ENCODE measurements around the gene MUC16.
"Not testable (repeated sequence)": the region's sequence is repeated elsewhere in the genome, so short reads cannot be mapped to it uniquely, and the experiment has no call there.

Gene MUC16
- total RNA-seq = 0.28 to 0.48 reads per million in 2 donors

DNA sequence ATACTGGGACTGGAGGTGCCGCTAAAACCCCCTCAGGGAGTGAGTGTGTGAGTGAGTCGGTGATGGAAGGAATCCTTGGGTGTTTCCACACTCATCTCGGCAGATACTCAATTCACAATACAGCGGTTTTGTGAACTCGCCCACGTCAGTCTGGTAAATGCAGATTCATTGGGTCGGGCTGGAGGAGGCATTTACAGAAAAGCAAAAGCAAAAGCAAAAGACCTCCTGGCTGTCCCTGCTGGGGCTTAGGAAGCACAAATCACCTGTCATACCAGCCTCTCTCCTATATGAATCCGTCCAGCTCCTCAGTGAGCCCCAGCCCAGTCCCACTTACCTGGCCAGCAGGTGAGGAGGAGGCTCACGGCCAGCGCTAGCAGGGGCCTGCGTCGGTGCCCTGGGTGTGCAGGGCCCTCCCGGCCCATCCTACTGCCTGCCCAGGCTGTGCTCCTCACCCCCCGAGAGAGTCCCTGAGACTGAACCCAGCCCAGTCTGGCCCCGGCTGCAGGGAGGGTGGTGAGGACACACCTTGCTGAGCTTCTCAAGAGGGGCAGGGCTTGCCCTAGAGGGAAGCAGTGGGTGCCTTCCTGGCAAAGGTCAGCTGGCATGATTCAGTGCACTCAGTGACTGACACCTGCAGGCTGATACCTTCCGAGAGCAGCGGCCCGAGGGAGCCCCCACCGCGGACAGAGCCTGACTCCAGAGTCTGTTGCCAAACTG is at the start of gene MUC16:
Gene MUC16 (minus strand): TSS at position 475 of the 717 bp plus-strand sequence.
- no peak for DNase-seq

DNA sequence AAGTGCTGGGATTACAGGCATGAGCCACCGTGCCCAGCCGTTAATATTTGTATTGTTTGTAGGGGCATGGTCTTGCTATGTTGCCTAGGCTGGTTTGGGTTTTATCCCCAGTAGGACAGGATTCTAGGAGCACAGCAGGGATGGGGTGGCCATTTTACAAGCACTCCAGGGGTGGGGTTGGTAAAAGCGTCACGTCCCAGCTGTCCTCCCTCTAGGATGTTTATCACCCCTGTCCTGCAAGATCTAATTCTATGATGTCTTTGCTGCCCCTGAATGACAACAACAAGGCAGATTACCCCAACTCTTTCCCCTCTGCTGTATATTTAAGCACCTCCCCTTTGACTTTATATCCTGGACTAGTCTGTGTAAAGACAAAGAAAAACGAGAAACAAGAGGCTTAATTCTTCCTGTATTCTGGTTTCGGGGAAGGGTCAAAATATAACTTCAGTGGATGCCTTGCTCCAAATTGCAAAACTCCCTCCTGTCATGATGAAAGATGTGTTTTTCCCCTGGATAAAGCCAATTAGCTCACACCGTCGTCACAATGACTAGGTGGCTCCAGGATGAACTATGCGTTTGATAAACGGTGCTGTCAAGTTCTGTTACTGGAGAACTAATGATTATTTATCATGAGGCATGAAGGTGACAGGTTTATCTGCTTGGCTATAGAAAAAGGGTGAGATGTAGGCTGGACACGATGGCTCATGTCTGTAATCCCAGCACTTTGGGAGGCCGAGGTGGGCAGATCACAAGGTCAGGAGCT is 48.9 kb upstream of the MUC16 start:
- no peak for DNase-seq

DNA sequence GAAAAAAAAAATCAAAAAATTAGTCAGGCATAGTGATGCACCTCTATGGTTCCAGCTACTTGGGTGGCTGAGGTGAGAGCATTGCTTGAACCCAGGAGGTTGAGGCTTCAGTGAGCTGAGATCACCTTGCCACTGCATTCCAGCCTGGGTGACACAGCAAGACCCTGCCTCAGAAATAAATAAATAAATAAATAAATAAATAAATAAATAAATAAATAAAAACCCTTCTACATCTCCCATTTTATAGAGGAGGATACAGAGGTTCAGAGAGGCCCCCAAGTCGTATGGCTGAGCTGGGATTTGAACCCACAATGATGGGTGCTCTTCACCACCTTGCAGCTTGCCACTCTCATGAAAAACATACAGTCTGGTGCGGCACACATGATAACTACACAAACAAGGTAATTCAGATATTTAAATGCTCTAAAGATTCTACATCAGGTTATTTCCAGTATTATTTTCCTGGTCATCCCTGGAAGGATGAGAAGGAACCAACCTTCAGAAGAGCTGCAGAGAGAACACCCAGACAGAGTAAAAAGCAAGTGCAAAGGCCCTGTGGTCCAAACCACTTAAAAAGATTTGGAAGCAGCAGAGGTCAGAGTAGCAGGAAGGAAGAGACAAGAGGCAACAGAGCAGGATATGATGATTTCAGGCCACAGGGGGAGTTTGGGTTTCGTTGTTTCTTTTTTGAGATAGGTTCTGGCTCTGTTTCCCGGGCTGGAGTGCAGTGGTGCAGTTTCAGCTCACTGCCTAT is 47.5 kb upstream of the MUC16 start:
- DNase-seq = no peak

DNA sequence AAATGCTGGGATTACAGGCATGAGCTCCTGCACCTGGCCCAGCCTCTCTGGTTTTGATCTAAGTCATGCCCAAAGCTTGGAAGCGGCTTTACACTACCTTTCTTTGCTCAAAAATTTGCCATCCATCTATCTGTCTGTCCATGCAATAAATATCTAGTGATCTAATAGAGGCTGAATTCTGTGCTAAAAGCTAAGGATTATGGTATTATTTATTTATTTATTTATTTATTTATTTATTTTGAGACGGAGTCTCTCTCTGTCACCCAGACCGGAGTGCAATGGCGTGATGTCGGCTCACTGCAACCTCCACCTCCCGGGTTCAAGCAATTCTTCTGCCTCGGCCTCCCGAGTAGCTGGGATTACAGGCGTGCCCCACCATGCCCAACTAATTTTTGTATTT is 45.9 kb upstream of the MUC16 start:
- not testable (repeated sequence) for DNase-seq

DNA sequence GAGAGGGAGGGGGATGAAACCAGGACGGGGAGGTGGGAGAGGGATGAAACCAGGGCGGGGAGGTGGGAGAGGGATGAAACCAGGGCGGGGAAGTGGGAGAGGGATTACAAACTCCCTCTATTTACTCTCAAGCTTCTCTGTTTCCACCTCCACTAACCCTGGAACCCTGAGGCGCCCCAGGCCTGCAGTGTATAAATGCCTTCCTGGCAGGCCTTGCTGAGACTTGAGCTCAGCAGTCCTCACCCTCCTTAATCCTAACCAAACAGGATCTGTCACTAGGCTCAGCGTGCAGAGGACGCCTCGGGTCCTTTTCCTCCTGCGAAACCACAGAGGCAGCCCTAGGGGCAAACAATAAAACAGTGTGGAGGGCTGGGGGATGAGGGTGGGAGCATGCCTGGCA is 44.6 kb upstream of the MUC16 start:
- no peak for DNase-seq

DNA sequence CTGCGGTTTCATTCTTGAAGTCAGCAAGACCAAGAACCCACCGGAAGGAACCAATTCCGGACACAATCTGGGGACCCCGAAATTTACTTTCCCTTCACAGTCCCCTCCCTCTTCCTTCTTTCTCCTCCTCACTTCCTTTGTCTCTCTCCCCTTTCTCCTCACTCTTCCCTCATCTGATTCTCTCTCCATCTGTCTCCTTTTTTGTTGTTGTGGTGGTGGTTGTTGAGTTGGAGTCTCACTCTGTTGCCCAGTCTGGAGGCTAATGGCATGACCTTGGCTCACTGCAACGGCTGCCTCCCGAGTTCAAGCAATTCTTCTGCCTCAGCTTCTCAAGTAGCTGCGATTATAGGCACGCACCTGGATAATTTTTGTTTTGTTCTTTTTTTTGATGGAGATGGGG is 44.0 kb upstream of the MUC16 start:
- no peak for DNase-seq

DNA sequence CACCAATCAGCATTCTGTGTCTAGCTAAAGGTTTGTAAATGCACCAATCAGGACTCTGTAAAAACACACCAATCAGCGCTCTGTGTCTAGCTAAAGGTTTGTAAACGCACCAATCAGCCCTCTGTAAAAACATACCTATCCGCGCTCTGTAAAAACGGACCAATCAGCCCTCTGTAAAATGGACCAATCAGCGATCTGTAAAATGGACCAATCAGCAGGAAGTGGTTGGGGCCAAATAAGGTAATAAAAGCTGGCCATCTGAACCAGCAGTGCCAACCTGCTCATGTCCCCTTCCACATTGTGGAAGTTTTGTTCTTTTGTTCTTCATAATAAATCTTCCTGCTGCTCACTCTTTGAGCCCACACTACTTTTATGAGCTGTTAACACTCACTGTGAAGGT is 43.5 kb upstream of the MUC16 start:
- not testable (repeated sequence) for DNase-seq

DNA sequence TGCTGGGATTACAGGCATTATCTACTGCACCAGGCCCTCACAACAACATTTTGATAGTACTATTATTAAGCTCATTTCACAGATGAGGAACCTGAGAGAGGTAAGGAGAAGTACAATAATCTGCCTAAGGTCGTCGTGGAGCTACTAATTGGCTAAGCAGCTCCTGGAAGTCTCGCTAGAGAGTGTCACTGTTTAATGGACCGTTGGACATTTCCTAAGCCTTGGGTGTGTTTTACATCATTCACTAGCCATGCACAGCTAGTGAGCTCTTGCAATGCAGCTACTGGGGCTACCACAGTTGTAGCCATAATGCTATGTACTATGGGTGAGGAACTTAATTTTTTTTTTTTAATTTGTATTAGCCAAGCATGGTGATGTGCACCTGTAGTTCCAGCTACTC is 42.7 kb upstream of the MUC16 start:
- no peak for DNase-seq

DNA sequence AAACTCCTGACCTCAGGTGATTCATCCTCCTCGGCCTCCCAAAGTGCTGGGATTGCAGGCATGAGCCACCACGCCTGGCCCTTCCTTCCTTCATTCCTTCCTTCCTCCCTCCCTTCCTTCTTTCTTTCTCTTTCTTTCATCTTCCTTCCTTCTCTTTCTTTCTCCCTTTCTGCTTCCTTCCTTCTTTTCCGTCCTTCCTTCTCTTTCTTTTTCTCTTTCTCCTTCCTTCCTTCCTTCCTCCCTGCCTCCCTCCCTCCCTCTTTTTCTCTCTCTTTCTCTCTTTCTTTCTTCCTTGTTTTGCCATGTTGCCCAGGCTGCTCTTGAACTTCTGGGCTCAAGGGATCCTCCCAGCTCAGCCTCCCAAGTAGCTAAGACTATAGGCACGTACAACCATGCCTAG is 36.5 kb upstream of the MUC16 start:
- DNase-seq = no peak

DNA sequence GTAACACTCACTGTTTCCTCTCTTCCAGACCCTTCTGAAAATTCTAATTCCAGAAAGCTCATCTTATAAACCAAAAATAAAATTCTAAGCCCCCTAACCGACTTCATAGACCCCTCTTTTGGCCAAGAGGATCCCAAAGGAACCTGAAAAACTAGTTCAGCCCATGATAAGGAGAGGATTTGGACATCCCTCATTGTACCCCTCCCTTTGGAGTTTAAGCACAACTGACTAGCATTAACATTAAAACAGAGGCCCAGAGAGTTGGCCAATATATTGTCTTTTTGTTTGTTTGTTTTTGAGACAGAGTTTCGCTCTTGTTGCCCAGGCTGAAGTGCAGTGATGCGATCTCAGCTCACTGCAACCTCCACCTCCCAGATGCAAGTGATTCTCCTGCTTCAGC is 34.2 kb upstream of the MUC16 start:
- no peak for DNase-seq

DNA sequence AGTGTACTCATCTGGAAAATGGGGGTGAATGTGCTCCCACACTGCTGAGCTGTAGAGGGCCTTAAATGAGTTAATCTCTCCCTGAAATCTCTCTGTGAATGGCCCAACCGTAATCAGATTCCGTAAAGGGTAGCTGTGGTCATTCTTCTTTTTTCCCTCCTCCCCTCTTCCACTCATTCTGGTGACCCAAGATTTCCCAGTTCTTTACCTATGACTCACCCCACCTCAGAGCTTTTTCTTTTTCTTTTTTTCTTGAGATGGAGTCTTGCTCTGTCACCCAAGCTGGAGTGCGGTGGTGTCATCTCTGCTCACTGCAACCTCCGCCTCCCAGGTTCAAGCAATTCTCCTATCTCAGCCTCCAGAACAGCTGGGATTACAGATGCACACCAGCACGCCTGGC is 33.3 kb upstream of the MUC16 start:
- DNase-seq = no peak

DNA sequence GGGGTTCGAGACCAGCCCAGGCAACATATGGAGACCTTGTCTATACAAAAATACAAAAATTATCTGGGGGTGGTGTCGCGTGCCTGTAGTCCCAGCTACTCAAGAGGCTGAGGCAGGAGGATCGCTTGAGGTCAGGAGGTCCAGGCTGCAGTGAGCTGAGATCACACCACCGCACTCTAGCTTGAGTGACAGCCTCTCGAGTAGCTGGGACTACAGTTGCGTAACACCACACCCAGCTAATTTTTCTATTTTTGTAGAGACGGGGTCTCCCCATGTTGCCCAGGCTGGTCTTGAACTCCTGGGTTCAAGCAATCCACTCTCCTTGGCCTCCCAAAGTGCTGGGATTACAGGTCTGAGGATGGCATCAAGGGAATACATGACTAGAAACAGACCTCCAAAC is 30.8 kb upstream of the MUC16 start:
- DNase-seq = no peak

DNA sequence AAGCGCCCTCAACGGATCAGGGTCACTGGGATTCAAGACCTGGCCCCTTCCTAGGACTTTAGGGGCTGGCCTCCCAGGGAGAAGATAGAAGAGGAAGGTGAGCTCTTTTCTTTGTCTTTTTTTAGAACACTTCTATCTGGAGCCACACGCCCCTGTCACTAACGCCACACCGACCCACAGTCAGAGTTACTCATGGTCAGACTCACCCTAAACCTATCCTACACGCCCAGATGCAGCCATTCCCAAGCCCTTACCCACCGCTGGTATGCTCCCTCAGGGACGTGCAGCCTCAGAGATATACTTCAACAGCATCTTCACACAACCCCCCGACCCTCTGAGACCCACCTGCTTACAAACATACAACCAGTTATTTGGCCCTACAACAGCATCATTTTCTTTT is 29.9 kb upstream of the MUC16 start:
- no peak for DNase-seq

DNA sequence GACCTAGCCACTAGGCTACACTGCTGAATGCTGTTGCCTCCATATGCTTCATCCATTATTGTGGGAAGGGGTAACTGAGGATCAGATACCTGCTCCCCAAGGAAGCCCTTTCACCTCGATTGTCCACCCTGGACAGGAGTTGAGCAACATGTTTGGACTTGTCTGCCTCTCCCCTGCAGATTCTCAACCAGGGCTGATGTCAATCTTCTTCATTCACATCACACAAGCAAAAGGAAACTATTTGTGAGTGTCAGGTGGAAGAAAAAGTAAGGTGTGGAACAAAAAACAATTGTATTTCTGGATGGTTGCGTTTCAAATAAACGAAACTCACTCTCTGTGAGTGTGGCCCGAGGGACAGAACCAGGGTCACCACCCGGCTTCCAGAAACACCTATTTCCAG is 29.5 kb upstream of the MUC16 start:
- DNase-seq = no peak

DNA sequence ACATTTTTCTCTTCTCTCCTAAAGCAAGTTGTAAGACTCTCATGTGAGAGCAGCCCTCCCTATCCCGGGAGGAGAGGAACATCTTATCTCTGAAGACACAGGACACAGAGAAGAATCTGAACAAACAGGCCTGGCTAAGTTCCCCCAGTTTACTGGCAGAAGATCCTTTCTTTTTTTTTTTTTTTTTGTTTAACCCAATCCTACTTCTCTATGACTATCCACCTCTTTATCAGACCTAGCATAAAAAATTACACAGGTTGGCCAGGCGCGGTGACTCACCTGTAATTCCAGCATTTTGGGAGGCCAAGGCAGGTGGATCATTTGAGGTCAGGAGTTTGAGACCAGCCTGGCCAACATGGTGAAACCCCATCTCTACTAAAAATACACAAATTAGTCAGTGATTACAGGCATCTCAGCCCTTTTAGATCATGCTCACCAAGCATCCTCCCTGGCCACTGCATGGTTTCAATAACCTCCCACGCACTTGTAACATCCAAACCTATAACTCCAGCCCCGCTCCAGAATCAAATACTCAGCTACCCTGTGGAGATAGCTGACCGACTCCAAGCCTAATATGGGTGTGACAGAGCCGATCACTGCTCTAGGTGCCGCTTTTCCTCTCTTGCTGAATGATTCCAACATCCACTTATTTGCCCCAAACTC is 27.3 kb upstream of the MUC16 start:
- no peak for DNase-seq

DNA sequence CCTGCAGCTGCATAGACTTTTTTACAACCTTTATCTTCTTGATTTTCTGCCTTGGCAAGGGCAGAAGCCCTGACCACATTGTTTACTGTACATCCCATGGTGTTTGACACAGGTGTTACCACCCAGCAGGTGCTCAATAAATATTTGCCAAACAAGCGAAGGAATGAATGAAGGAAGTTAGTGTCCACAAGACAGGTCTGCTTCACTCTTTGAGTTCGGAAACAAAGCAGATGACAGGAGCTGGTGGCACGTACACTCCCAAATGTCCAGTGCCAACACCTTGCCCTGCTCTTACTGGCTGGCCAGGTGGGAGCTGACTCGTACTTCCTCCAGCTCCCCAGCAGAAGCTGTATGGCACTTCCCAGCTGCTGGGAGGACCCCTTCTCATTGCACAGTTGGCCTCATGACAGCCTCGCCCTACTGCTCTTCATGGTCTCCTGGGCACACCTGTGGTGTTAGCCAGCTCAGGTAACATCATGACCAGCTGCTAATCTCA is 22.0 kb upstream of the MUC16 start:
- no peak for DNase-seq

DNA sequence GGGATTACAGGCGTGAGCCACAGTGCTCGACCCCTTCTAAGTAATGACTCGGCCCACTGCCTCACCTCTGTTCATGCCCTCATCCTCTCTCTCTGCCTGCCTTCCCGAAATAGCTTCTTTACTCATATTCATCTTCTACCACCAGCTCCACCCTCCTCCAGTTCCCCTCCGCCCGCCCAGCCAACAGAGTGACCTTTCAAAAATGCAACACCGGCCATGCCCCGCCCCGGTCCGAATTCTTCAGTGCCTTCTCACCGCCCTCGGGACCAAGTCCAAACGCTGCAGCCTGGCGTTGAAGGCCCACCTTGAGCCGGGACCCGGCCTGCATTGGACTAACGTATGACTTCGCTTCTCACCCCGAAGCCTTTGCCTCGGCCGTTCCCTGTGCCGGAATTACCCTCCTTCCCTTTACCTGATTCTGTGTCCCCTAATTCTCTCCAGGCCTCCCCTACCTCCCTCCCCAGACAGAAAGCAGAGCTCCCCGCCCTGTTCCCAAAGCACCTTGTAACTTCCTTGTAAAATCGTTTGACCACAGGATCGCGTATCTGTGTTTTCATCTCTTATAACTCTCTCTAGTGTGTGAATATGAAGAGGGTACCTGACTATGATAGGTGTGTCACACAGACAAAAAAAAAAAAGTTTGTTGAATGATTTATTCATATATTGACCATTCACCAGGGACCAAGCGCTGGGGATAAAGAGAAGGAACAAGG is 8.1 kb upstream of the MUC16 start:
- no peak for DNase-seq

DNA sequence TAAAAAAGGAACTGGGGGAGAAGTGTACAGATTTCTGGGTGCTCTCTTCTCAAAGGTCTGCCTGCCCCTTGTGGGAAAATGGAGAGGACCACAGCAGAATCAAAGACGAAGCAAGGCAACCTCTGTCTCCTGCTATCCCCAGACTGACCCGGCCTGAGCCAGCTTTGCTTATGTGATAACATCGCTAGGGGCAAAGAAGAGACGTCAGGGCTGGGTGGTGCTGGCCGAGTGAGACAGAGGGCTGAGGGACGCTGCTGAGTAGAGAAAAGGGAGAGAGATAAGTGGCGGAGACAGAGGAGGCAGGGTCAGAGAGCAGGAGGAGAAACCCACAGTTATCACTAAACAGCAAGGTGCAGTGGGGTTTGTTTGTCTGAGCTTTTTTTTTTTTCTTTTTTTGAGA is 4.6 kb upstream of the MUC16 start:
- no peak for DNase-seq

DNA sequence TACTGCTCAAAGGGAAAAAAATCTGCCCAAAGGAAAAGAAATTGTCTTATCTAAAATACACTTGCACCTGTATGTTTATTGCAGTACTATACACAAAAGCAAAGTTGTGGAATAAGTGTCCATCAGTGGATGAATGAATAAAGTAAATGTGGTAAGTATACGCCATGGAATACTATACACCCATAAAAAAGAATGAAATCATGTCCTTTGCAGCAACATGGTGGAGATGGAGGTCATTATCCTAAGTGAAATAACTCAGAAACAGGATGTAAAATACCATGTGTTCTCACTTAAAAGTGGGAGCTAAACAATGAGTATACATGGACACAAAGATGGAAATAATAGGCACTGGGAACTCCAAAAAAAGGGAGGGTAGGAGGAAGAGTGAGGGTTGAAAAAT is 3.8 kb upstream of the MUC16 start:
- no peak for DNase-seq

DNA sequence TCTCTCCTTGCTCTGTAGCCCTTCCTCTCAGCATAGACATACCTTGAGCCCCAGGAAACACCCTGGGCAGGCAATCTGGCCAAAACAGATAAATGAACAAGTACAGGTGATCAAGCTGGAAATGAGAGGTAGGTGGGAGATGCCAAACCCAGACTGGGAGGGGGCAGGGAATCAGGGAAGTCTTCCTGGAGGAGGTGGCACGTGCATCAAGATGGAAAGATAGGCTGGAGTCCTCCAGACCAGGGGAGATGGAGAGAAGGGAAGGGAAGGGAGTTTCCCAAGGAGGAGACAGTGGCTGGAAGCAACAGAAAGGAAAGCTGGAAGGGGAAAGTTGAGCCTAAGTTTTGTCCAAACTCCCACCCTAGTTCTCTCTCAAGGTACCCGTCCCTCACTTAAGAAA is 1.7 kb upstream of the MUC16 start:
- no peak for DNase-seq

DNA sequence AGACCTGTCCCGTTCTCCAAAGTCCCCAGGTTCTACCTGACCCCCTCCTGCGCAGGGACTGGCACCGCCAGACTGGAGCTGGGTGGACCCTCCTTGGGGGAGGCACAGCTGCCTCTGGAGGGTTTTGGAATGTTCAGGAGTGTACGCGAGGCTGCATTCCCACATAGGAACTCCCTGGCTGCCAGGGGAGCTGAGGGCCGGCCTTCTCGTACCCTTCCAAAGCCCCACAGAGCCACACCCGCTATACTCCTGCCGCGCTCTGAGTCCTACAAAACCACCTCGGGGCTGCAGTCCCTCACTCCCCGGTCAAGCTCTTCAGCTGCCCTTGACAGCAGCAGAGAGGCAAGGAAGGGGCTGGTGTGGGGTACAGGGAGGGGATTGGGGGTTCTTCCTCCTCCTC is 484 bp upstream of the MUC16 start:
- no peak for DNase-seq

DNA sequence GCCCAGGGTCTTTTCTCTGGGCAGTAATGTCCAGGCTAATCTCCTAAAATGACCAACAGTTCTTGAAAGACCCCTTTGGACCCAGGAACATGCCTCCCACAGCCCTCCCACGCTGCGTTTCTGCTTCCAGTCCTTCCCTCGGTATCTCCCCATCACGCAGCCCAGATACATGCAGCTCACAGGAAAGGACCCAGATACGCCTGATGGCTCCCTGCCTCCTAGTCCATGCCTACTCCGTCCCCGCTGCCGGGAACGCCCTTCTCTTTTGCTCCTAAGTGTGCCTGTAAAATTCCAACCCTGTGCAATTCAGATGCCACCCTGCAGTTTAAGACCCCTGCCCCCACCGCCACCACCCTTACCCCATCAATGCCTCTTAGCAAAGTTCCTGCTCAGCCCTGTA is 778 bp downstream of the MUC16 start:
- DNase-seq = no peak
